GM12878 (cell line): ENCODE results near the gene SCAANT1. TPM values are rescaled to one million over a fixed set of nuclear protein-coding genes. Genes with fewer than 3 reads are reported as not detected.

Experiments
- ATF7 ChIP-seq: fragments of 450-650 bp; IDR thresholded peaks from 2 replicates; pipeline ENCODE4 v1.6.1; 2016; ENCODE audit warnings: low read depth, mild to moderate bottlenecking
- BCL11A ChIP-seq: IDR thresholded peaks from 2 replicates; pipeline ENCODE4 v1.6.1; 2011; ENCODE audit warnings: low read depth, low read length
- CHD4 ChIP-seq: fragments of 200-600 bp; sonication (generic); IDR thresholded peaks from 2 replicates; pipeline ENCODE4 v1.6.1; 2016; ENCODE audit warnings: mild to moderate bottlenecking
- EED ChIP-seq: sonication (generic); IDR thresholded peaks from 2 replicates; pipeline ENCODE4 v1.6.1; 2016; ENCODE audit warnings: antibody characterized with exemption, low read depth
- IKZF2 ChIP-seq, 2 experiments: fragments of 450-650 bp; IDR thresholded peaks; 2 replicates each; pipeline ENCODE4 v1.6.1; 2017; ENCODE audit warnings: mild to moderate bottlenecking in 2 of 2, moderate library complexity in 2 of 2
- NFXL1 ChIP-seq: fragments of 450-650 bp; IDR thresholded peaks from 2 replicates; pipeline ENCODE4 v1.6.1; 2017; ENCODE audit warnings: antibody characterized with exemption, mild to moderate bottlenecking, borderline replicate concordance
- NFYA ChIP-seq: IDR thresholded peaks from 2 replicates; pipeline ENCODE4 v1.6.1; 2011; ENCODE audit warnings: low read depth, mild to moderate bottlenecking, low read length, improper control_type of control experiment, borderline replicate concordance
- NR2C2 ChIP-seq: IDR thresholded peaks from 2 replicates; pipeline ENCODE4 v1.6.1; 2011; ENCODE audit warnings: borderline replicate concordance, low read depth; ENCODE audit not compliant: control insufficient read depth, insufficient read length
- PAX5 ChIP-seq: IDR thresholded peaks from 2 replicates; pipeline ENCODE4 v1.6.1; 2011; ENCODE audit warnings: low read depth, low read length, borderline replicate concordance
- PAX8 ChIP-seq: fragments of 450-650 bp; IDR thresholded peaks from 2 replicates; pipeline ENCODE4 v1.6.1; 2017; ENCODE audit warnings: mild to moderate bottlenecking, moderate library complexity
- PML ChIP-seq: IDR thresholded peaks from 2 replicates; pipeline ENCODE4 v1.6.1; 2012; ENCODE audit warnings: low read length, inconsistent platforms
- POLR2AphosphoS5 ChIP-seq: IDR thresholded peaks from 2 replicates; pipeline ENCODE4 v1.6.1; 2011; ENCODE audit warnings: mild to moderate bottlenecking, low read length, inconsistent platforms
- SREBF2 ChIP-seq: IDR thresholded peaks from 2 replicates; pipeline ENCODE4 v1.6.1; 2012; ENCODE audit warnings: mild to moderate bottlenecking, low read length
- SUZ12 ChIP-seq: fragments of 200-600 bp; sonication (generic); IDR thresholded peaks from one replicate; pipeline ENCODE4 v1.6.1; 2018; ENCODE audit warnings: antibody characterized with exemption, mild to moderate bottlenecking; ENCODE audit not compliant: unreplicated experiment
- ZNF384 ChIP-seq: IDR thresholded peaks from 2 replicates; pipeline ENCODE4 v1.6.1; 2012; ENCODE audit warnings: low read depth, mild to moderate bottlenecking, low read length, improper control_type of control experiment, borderline replicate concordance
- ZZZ3 ChIP-seq: IDR thresholded peaks from 2 replicates; pipeline ENCODE4 v1.6.1; 2011; ENCODE audit warnings: low read depth; ENCODE audit not compliant: control insufficient read depth, insufficient read length
- polyA plus RNA-seq, 11 experiments: library from polyadenylated mRNA; depleted of rRNA in 4 of 11; unstranded in 6 of 11; stranded (reverse) in 5 of 11; fragments of >200 nt; fragmentation: Nextera tagmentation in 4 of 11; fragmentation: Illumina TruSeq in 1 of 11; extraction: Ambion mirVana in 4 of 11; extraction: Trizol in 1 of 11; gene quantifications; 1 replicate in 1 of 11; 2 replicates in 10 of 11; pipeline versions ENCODE4 v1.2.1 to v1.2.3, GENCODE V29; 2011 to 2016; ENCODE audit warnings: inconsistent platforms in 2 of 11, missing spikeins in 2 of 11, low read depth in 1 of 11
- total RNA-seq, 4 experiments: library from RNA; depleted of rRNA in 3 of 4; stranded (reverse); fragments of >200 nt in 3 of 4; fragmentation: Illumina TruSeq in 1 of 4; extraction: Trizol in 1 of 4; gene quantifications; 2 replicates each; pipeline versions ENCODE4 v1.2.1 to v1.2.3, GENCODE V29; 2013 to 2021
- TF ChIP-seq, protein P1 (sequence below): fragments of 450-650 bp; IDR thresholded peaks from 2 replicates; pipeline ENCODE4 v1.6.1; 2017; ENCODE audit warnings: mild to moderate bottlenecking, moderate library complexity
- TF ChIP-seq, protein P2 (sequence below): fragments of 150-350 bp; IDR thresholded peaks from 2 replicates; pipeline ENCODE4 v1.6.1; 2014; ENCODE audit warnings: mild to moderate bottlenecking, low read depth, low read length
- TF ChIP-seq, protein P3 (sequence below): fragments of 450-650 bp; formaldehyde crosslinking; IDR thresholded peaks from 2 replicates; pipeline ENCODE4 v1.4.0; 2020; ENCODE audit warnings: mild to moderate bottlenecking, moderate library complexity

The SCAANT1 gene
- total and polyA plus RNA-seq, 10 of the 15 experiments (the other 5 are each of a cell fraction or from before 2014, with no cell fraction given): 0.60 to 1.7 (median 0.95) TPM; not detected in 6

DNA sequence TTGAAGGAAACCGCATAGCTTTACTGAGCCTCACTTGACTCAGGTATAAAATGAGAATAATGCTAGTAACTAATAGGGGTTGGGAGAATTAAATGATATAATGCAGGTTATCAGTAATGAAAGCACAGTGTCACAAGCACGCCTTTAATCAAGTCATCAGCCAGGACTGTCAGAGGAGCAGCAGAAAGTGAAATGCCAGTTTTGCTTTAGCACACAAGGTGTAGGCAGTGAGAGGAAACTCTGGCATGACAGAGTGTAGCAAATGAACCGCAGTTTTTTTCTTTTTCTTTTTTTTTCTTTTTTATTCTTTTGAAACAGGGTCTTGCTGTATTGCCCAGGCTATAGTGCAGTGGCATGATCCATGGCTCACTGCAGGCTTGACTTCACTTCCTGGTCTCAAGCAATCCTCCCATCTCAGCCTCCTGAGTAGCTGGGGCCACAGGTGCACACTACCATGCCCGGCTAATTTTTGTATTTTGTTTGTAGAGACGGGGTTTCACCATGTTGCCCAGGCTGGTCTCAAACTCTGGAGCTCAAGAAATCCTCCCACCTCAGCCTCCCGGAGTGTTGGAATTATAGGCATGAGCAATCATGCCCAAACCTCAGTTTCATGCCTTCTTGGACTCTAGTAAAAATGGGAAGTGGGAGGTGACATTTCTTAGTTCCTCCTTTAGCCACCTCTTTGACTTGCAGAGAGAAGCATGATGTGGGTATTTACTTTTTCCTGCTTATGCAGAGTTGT lies 9.7 kb upstream of the SCAANT1 start (continued):
- TF ChIP-seq PAX5 (peak; percentile 61; the same call in 1 of the 2 replicates), POLR2AphosphoS5 (no peak), EED (peak; percentile 94), PAX8 (no peak), ZZZ3 (no peak), ZNF384 (no peak; the same call in 1 of the 2 replicates), BCL11A (peak; percentile 48; the same call in 1 of the 2 replicates), IKZF2 (IDR thresholded peaks at IDR 0.05) (peak; percentile 98), CHD4 (0 out of 2 replicates have a peak, but pooled peaks have one; percentile 40), ATF7 (no peak; the same call in 1 of the 2 replicates), SREBF2 (no peak), SUZ12 (no peak), NFXL1 (0 out of 2 replicates have a peak, but pooled peaks have one; percentile 43), PML (no peak), NR2C2 (no peak), NFYA (no peak)
- TF ChIP-seq, protein P1, sequence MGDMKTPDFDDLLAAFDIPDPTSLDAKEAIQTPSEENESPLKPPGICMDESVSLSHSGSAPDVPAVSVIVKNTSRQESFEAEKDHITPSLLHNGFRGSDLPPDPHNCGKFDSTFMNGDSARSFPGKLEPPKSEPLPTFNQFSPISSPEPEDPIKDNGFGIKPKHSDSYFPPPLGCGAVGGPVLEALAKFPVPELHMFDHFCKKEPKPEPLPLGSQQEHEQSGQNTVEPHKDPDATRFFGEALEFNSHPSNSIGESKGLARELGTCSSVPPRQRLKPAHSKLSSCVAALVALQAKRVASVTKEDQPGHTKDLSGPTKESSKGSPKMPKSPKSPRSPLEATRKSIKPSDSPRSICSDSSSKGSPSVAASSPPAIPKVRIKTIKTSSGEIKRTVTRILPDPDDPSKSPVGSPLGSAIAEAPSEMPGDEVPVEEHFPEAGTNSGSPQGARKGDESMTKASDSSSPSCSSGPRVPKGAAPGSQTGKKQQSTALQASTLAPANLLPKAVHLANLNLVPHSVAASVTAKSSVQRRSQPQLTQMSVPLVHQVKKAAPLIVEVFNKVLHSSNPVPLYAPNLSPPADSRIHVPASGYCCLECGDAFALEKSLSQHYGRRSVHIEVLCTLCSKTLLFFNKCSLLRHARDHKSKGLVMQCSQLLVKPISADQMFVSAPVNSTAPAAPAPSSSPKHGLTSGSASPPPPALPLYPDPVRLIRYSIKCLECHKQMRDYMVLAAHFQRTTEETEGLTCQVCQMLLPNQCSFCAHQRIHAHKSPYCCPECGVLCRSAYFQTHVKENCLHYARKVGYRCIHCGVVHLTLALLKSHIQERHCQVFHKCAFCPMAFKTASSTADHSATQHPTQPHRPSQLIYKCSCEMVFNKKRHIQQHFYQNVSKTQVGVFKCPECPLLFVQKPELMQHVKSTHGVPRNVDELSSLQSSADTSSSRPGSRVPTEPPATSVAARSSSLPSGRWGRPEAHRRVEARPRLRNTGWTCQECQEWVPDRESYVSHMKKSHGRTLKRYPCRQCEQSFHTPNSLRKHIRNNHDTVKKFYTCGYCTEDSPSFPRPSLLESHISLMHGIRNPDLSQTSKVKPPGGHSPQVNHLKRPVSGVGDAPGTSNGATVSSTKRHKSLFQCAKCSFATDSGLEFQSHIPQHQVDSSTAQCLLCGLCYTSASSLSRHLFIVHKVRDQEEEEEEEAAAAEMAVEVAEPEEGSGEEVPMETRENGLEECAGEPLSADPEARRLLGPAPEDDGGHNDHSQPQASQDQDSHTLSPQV: no peak
- TF ChIP-seq, protein P2, sequence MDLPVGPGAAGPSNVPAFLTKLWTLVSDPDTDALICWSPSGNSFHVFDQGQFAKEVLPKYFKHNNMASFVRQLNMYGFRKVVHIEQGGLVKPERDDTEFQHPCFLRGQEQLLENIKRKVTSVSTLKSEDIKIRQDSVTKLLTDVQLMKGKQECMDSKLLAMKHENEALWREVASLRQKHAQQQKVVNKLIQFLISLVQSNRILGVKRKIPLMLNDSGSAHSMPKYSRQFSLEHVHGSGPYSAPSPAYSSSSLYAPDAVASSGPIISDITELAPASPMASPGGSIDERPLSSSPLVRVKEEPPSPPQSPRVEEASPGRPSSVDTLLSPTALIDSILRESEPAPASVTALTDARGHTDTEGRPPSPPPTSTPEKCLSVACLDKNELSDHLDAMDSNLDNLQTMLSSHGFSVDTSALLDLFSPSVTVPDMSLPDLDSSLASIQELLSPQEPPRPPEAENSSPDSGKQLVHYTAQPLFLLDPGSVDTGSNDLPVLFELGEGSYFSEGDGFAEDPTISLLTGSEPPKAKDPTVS: no peak
- TF ChIP-seq, protein P3, sequence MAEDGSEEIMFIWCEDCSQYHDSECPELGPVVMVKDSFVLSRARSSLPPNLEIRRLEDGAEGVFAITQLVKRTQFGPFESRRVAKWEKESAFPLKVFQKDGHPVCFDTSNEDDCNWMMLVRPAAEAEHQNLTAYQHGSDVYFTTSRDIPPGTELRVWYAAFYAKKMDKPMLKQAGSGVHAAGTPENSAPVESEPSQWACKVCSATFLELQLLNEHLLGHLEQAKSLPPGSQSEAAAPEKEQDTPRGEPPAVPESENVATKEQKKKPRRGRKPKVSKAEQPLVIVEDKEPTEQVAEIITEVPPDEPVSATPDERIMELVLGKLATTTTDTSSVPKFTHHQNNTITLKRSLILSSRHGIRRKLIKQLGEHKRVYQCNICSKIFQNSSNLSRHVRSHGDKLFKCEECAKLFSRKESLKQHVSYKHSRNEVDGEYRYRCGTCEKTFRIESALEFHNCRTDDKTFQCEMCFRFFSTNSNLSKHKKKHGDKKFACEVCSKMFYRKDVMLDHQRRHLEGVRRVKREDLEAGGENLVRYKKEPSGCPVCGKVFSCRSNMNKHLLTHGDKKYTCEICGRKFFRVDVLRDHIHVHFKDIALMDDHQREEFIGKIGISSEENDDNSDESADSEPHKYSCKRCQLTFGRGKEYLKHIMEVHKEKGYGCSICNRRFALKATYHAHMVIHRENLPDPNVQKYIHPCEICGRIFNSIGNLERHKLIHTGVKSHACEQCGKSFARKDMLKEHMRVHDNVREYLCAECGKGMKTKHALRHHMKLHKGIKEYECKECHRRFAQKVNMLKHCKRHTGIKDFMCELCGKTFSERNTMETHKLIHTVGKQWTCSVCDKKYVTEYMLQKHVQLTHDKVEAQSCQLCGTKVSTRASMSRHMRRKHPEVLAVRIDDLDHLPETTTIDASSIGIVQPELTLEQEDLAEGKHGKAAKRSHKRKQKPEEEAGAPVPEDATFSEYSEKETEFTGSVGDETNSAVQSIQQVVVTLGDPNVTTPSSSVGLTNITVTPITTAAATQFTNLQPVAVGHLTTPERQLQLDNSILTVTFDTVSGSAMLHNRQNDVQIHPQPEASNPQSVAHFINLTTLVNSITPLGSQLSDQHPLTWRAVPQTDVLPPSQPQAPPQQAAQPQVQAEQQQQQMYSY (CRISPR knock-in tag): no peak
